ENCODE data around the gene TCP11L1. TPM values are rescaled to one million over a fixed set of nuclear protein-coding genes. Genes with fewer than 3 reads are reported as not detected.

The TCP11L1 gene
- total and polyA plus RNA-seq, 9 of the 15 experiments (the other 6 are each of a cell fraction or from before 2014, with no cell fraction given) = 1.6 to 15.3 (median 5.4) TPM

- TF ChIP-seq ZBTB26 (CRISPR knock-in tag; IDR thresholded peaks at IDR 0.05) (no peak), XRCC4 (IDR thresholded peaks at IDR 0.05; ENCODE audit: extremely low read depth, insufficient read depth, insufficient read length) (no peak), ZNF398 (CRISPR knock-in tag; IDR thresholded peaks at IDR 0.05) (no peak), ZNF75A (CRISPR knock-in tag; IDR thresholded peaks at IDR 0.05) (no peak), FUS (optimal IDR thresholded peaks at IDR 0.05; ENCODE audit: low read depth, low read length) (no peak), ZBTB11 (CRISPR knock-in tag; IDR thresholded peaks at IDR 0.05) (no peak), RBM39 (optimal IDR thresholded peaks at IDR 0.05; ENCODE audit: low read depth, low read length) (no peak), ZNF512 (tag; IDR thresholded peaks at IDR 0.05) (no peak), ZBTB34 (CRISPR knock-in tag; IDR thresholded peaks at IDR 0.05) (no peak), ZNF699 (CRISPR knock-in tag; IDR thresholded peaks at IDR 0.05; ENCODE audit: insufficient replicate concordance) (no peak), SMARCE1 (IDR thresholded peaks at IDR 0.05) (no peak), CLOCK (CRISPR knock-in tag; IDR thresholded peaks at IDR 0.05; ENCODE audit: borderline replicate concordance) (no peak)
These were observed 23.5 kb upstream of the TCP11L1 start, which contains the start of gene DEPDC7 (continued) for GRCh38 chr11:33015621-33016551.
